Vagina (tissue), 2 donors: ENCODE measurements around the gene DMD.

Experiments
- CTCF ChIP-seq, 3 experiments: fragments of 450-650 bp in 2 of 3; fragments of 200-600 bp in 1 of 3; sonication (generic) in 1 of 3; IDR thresholded peaks; one replicate each; pipeline ENCODE4 v1.5.1; 2017 to 2019; ENCODE audit warnings: antibody characterized with exemption in 3 of 3, mild to moderate bottlenecking in 2 of 3, moderate library complexity in 2 of 3
- POLR2A ChIP-seq, 2 donors: fragments of 450-650 bp; IDR thresholded peaks; one replicate each; pipeline ENCODE4 v1.6.1; 2017; ENCODE audit warnings: antibody characterized with exemption in 2 of 2, mild to moderate bottlenecking in 2 of 2, moderate library complexity in 2 of 2

DNA sequence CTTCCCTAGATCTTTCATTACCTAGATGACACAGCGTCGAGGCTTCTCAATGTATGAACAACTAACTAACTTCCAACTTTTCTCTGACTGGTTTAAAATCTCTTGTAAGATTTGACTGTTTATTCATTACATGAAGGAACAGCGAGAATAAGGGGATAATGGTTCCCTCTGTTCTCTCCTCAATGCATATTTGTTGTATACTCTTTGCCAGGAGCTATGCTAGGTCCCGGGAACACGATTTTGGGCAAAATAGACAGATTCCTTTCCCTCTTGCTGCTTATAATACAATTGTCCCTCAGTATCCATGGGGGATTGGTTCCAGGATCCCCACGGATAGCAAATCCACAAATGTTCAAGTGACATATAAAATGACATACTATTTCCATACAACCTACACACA is 1020.0 kb downstream of the DMD start:
- no peak for TF ChIP-seq CTCF (IDR thresholded peaks at IDR 0.05)
- TF ChIP-seq POLR2A (IDR thresholded peaks at IDR 0.05): no peak
